ENCODE results near the gene RAB40B.
A peak's percentile ranks its signal among the peaks of the same experiment; 100 is the strongest.

The RAB40B gene

GRCh38 chr17:82716203-82717010 is 17.9 kb upstream of the RAB40B start, which contains the start of gene FN3KRP:
Gene FN3KRP (plus strand): TSS chr17:82716706. CDS start chr17:82716756, 50 bp downstream.
- peak; percentile 80 for DNase-seq

GRCh38 chr17:82713071-82713723 is 14.7 kb upstream of the RAB40B start:
- DNase-seq: no peak

GRCh38 chr17:82710499-82711232 is 12.2 kb upstream of the RAB40B start:
- DNase-seq: no peak

GRCh38 chr17:82709676-82710498 is 11.4 kb upstream of the RAB40B start:
- no peak for DNase-seq

GRCh38 chr17:82709024-82709675 is 10.7 kb upstream of the RAB40B start:
- DNase-seq: no peak

- DNase-seq: no peak
Measured at GRCh38 chr17:82705756-82706155, 7.3 kb upstream of the RAB40B start.

- no peak for DNase-seq
Measured at GRCh38 chr17:82704886-82705285, 6.4 kb upstream of the RAB40B start.

GRCh38 chr17:82703935-82704865 is 5.7 kb upstream of the RAB40B start:
- DNase-seq: no peak

GRCh38 chr17:82703036-82703745 is 4.7 kb upstream of the RAB40B start:
- DNase-seq: no peak

GRCh38 chr17:82702231-82702927 is 3.9 kb upstream of the RAB40B start:
- DNase-seq: no peak

GRCh38 chr17:82699551-82699950 is 1.1 kb upstream of the RAB40B start:
- no peak for DNase-seq

- DNase-seq: no peak
Measured at GRCh38 chr17:82698974-82699442, 510 bp upstream of the RAB40B start.

- no peak for DNase-seq
Measured at GRCh38 chr17:82697808-82698064, 762 bp downstream of the RAB40B start.

GRCh38 chr17:82696916-82697807 is 1.3 kb downstream of the RAB40B start:
- no peak for DNase-seq

- no peak for DNase-seq
Measured at GRCh38 chr17:82696259-82696658, 2.2 kb downstream of the RAB40B start.

- DNase-seq: no peak
Measured at GRCh38 chr17:82694647-82695046, 3.9 kb downstream of the RAB40B start.

GRCh38 chr17:82693168-82693867 is 5.2 kb downstream of the RAB40B start:
- no peak for DNase-seq

- no peak for DNase-seq
Measured at GRCh38 chr17:82692268-82692667, 6.2 kb downstream of the RAB40B start.

Measured in NCI-H187 treated with DMSO at 0.1 percent for 48 hours (cell line).